RPMI8226 (cell line): ENCODE measurements around the gene STPG4.

Experiments used
- DNase-seq: peaks from one replicate; pipeline ENCODE4 v3.0.0-alpha.2; 2015

The STPG4 gene

DNA sequence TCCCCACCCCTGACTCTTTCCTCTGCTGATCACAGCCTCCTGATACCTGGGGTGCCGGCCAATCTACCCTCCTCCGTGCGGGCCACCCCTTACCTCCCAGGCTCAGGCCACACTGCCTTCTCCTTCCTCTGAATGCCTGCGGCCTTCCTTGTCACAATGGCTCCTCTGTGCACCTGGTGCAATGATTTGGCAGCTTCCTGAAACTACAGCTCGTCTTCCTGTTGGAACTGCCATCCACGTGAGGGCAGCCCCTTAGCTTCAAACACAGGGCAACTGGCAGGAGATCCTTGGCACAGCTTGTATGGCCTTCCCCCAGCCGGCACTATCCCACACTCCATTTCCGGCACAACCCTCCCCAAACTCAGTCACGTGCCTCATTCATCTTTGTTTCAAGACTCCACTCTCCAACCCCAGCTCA is 69.0 kb downstream of the STPG4 start:
- DNase-seq = no peak

DNA sequence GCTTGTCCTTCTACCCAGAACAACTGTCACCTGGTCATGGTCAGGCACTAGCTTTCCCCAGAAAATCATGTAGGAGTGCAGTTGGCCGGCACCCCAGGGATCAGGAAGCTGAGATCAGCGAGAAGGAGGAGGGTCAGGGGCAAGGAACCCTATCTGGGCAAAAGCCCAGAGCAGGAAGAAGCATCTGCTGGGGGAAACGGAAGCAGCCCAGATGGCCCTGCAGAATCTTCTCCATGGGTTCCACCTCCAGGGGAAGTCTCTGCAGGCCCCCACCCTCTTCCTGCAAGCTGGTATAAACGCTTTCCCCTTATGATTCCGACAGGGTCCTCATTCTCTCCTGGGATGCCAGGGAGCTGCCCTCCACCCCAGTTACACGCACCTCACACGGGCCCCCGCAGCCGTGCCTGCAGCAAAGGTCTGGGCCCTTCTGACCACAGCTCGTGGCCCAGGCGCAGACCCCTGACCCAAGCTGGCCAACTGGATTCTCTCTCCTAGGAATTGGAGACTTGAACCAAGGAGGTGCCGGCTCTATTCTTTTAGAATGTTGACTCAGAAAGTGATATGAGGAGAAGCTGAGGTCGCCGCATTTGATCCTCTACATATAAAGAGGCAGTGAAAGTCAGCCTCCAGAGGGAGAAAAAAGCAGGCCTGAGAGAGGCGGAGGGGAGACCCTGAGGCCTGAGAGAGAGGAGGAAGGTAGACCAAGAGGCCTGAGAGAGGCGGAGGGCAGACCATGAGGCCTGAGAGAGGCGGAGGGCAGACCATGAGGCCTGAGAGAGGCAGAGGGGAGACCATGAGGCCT is 71.0 kb downstream of the STPG4 start:
- no peak for DNase-seq

DNA sequence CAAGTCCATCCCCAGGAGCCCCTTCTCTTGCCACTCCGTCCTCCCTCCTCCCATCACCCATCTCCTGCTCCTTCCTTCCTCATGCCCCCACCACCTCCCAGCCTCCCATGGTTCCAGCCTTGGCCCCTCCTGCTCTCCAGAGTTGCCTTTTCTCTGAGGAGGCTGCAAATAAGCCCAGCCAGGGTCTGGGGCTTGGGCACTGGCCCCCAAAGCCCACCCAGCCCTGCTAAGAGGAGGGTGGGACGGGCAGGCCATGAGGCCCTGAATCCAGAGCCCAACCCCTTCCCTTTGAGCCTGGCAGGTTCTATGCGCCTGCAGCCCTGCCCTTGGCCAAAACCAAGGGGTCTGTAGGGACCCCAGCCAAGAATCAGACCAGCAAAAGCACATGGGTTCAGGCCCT is 71.6 kb downstream of the STPG4 start:
- no peak for DNase-seq

DNA sequence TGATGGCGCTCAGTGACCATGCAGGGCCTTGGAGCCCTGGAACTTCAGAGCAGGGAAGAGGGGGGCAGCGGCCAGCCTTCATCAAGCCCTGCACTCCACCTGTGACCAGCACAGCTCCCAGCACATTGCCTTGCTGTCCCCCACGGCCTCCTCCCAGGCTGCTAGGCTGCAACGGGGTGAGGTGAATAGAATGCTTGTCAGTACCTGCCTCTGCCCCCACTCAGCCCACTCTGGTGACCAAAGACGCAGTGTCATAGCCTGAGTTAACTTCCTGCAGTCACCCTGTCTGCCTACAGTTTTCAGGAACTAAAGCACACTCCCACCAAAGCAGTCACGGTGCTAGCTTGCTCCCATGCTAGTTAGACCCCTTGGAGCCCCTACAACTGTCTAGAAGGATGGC is 72.1 kb downstream of the STPG4 start:
- no peak for DNase-seq

DNA sequence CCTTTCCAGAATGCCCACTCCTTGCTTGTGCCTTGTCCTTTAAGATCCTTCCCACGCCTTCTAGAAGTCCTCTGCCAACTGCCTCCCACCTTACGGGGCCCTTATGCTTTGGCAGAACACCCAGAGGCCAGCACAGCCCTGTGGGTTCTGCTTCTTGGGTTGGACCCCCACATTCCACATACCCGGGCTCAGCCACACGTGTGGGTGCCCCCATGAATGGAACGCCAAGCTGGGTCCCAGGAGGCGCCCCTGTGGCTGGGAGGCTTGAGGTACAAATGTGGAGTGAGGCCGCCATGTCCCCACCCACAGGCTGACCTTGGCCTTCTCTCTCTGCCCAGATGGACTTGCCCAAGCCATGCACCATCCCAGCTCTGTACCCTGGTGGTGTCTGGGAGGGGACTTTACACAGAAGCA is 74.2 kb downstream of the STPG4 start:
- no peak for DNase-seq

DNA sequence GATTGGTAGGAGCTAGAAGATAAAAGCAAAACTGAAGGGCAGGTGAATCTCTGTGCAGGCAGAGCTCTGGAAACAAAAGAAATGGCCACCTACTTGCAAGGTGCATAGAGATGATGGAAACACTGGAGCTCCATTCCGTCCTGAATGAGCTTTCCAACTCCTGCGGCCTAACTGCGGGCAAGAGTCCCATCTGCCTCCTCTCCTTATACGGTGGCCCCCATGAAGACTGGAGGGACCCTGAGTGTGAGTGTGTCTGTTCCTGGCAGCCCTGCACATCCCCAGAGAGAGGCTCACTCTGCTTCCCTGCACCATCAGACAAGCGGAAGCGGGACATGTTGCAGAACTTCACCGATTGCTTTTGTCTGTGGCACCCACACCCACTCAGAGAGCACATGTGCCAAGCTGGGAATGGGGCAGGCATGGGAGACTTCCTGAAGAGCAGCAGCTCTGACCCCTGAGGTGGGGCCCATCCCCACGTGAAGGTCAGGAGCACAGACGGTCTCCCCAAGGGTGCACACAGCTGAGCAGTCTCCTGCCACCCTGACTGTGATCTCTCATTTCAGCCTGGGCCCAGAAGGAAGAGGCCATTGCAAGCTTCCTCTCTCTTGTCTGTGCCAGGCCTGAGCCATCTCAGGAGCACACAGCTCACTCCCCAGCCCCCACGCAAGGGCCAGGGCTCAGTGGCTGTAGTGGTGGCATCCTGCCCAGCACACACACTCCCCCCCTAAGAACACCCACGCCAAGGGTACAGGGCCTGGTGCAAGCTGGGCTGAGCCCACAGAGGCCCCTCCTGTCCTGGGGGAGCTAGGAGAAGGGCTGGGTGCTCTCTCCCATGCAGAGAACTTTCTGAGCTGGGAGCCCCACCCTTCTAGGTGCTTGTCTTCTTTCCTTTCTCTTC is 75.3 kb downstream of the STPG4 start:
- no peak for DNase-seq

DNA sequence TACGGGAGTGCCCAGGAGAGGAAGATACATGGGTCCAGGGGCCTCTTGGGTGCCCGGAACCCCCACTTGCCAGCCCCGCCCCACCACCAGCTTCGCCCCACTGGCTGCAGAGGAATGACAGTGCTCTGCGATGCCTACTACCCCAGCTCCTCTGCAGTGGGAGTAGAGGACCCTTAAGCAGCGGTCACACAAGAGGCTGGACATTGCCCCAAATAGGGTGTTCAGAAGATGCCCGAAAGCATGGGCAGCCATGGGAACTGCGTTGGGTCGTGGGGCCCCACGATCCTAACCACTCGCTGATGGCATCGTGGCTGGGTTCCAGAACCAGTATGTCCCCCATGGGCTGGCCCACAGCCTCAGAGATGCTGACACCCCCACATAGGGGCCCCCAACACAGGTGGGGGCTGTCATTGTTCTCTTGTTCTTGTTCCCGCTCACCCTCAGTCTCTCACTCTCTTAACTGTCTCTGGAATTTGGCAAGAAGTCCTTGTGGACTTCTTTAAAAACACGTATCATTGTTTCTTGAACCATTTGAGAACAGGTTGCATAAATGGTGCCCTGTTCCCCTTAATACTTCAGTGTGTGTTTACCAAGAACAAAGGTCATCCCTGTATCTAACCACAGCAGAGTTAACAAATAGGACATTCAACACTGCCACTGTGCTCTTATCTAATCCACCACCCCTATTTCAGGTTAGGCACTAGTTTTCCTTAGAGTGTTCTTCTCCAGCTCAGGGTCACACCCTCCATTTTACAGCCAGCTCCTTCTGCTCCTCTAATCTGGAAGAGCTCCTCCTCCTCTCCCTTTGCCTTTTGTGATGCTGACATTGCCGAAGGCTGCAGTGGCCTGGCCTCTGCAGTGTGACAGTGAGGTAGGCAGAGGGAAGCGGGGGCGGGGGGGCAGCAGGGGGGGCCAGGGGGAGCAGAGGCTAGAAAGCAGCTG is 76.3 kb downstream of the STPG4 start:
- DNase-seq = no peak

DNA sequence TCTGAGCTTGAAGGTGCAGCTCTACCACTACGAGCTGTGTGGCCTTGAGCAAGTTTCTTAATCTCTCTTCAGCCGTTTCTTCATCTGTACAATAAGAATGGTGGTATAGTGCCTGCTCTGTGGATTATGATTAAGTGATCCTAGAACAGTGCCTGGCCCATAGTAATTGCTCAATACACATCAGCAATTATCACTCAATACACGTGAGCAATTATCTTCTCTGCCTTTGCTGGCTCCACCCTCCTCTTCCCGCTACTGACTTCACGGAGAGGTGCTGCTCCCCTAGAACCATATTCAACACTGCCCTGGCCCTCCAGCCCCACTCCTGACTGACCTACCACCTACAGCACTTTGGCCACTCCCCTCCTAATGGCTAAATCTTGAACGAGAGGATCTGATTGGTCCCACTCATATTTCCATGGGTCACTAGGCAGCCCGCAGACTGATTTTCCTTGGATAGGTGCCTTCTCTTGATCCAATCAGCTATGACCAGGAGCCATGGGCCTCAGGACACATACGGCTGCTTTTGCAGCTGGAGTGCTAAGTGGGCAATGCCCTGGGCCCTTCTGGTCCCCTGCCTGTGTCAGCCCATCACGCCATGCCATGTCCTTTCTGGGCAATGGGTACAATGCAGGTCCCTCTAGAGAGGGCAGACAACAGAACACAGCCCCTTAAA is 77.5 kb downstream of the STPG4 start:
- DNase-seq = no peak

DNA sequence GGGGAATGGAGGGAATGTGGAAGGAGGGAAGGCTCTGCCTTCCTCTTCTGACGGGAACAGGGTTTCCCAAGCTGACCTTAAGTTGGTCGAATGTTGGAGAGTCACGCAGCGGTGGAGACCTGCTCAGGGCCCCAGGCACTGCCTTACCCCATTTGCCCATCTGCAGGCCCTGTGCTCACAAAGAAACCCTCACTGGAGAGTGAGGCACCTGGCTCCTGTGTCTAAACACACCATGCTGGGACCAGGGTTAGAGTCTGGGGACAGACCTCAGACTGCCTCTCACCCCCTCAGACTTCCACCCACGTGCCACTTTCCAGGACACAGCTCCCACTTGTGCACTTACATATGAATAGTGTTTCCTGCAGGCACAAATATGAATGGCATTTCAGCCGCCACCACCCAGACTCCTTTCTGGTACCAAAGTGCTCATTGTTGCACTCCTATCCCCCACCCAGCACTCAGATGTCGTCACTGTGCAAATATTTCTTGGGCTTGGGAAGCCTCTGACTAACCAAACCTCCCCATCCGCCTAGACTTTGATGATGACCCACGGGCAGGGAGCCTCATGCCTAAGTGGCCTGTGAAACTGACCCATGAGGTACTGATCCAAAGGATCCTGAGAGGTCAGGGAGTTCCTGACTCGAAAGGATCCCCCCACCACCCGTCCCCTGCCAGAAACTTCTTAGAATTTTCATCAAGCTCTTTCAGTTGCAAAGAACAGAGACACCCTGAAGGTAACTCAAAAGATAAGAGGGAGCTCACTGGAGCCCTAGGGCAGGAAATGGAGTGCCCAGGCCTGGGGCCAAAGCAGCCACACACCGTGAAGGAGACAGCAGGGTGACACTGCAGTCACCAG is 78.3 kb downstream of the STPG4 start:
- no peak for DNase-seq

DNA sequence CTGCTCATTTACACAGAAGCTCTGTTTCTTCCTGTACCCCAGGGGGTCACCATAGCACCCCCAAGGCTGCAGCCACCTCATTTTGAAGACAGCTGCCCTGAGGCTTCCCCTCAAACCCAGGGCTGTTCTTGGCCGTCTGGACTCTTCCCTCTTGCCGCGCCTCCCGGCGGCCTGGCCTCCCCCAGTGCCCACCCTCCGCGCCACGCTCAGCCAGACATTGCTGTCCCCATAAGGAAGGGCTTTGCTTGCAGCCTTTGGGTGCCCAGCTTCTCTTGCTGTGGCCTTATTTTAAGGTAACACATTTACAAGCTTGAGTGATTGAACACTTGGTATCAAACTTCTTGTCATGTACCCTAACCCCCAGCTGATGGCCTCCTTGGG is 79.0 kb downstream of the STPG4 start:
- DNase-seq = no peak

DNA sequence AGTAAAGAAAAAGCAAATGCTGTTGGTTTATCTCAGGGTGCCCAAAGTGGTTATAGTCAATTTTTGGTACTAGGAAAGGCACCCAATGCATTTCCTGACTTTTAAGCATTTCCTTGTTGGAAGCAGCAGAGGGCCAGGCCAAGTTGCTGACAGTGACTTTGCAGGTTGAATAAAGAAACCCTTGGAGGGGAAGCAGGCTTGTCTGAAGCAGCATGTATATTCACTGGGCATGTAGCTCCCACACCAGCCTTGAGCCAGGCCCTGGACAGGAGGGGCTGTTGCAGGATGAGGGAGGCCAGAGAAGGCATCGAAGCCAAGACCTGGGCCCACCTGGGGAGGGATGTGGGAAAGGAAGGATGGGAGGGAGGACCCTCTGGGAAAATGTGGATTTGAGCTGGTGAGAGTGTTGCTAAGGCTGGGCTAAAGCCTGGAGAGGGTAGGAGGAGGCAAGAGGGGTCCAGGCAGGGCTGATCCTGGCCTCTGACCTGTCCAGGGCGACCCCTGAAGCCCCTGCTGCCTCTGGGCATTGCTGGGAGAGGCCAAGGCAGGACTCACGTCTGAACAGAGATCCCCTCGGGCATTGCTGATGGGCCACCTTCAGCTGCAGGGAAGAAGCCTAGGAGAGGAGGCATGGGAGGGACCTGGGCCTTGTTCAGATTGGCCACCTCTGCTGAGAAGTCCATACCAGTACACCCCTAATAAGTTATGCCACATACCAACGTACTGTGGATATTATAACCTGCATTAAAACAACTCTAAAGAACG is 79.6 kb downstream of the STPG4 start:
- DNase-seq = no peak

DNA sequence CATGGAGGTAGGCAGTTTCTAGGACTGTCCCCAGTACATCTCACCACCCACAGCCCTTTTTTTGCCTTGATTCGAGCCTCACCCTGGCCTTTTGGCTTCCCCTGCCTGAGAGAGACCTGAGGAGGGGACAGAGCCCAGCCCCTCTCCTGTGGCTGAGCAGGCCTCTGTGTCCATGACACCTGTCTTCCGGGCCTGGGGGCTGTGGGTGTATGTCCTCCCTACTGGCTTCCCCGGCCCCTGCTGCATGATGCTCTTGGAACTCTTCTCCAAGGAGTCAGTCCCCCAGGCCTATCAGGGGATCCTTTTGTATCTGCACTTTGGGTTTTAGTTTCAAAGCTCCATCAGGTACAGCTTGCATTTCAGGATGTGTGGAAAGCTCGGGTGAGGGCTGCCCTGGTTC is 80.4 kb downstream of the STPG4 start:
- DNase-seq = no peak

DNA sequence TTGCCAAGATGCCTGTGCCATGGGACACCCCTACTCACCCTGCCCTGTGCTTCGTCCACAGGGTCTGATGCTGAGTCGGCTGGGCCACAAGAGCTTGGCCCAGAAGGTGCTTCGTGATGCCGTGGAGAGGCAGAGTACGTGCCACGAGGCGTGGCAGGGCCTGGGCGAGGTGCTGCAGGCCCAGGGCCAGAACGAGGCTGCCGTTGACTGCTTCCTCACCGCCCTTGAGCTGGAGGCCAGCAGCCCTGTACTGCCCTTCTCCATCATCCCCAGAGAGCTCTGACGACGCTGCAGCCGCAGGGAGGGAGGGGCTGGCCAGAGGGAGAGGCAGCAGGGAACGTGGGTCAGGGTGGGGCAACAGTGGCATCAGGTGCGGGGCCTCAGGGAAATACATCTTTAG is 81.5 kb downstream of the STPG4 start:
- no peak for DNase-seq

DNA sequence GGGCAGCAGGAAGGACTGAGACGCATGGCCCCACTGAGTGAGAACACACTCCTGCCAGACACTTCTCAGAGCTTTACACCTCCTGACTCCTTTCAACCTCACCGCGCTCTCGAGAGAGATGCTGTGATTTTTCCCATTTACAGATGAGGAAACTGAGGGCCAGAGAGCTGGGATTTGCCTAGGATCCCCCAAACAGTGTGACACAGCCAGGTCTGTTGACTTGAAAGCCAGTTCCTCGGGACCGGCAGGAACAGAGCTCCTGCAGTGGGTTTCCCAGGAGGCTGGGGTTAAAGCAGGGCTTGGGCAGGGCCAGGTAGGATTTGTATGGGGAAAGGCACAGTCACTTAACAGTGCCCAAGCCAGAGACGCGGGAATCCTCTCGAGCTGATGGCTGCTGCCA is 81.9 kb downstream of the STPG4 start:
- no peak for DNase-seq

DNA sequence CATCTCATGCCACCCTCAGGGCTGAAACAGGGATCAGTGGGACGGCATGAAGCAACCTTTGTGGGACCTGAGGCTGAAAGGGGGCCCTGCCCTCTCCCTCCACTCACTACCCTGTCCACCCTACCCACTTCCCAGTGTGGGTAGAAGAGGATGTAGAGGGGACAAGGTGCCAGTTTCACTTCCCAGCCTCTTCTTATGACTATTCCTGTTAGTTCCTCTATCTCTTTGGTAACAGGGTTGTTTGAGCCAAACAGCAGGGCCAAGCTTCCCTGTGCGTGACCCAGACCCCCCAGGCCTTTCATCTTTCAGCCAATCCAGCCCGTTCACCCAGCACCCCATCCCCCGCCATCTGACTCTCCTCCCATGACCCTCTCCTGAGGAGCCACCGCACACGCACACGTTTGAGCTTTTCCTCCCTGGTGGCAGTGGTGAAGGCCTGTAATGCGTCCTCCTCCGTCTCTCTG is 82.3 kb downstream of the STPG4 start:
- no peak for DNase-seq

DNA sequence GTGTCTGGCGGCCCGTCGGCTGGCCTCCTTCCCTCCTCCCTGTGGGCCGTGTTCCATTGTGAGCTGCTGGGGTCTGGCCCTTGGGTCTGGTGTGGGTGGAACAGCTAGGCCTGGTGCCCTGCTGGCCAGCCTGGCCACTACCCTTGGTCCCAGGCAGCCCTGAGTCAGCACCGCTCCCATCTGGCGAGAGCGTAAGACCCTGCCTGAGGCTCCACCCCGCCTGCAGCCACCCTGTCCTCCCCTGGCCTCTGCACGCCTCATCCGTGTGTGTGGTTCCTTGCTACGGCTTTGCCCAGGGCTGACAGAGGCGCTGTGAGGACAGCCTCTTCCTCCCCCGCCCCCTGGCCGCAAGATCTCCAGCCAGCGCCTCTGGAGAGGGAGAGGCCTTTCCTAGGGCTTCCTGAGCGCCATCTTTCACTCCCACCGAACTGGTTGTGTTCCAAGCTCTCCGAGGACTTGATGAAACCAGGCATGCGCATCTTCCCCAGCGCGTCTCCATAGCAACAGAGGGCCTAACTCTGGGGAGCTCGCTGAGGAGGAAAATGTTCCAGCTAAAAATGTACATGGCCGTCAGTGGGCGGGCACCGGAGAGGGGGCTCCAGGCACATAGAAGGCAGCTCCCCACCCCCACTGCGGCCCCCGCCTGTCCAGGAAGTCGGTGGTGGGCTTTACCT is 83.0 kb downstream of the STPG4 start:
- DNase-seq = no peak

DNA sequence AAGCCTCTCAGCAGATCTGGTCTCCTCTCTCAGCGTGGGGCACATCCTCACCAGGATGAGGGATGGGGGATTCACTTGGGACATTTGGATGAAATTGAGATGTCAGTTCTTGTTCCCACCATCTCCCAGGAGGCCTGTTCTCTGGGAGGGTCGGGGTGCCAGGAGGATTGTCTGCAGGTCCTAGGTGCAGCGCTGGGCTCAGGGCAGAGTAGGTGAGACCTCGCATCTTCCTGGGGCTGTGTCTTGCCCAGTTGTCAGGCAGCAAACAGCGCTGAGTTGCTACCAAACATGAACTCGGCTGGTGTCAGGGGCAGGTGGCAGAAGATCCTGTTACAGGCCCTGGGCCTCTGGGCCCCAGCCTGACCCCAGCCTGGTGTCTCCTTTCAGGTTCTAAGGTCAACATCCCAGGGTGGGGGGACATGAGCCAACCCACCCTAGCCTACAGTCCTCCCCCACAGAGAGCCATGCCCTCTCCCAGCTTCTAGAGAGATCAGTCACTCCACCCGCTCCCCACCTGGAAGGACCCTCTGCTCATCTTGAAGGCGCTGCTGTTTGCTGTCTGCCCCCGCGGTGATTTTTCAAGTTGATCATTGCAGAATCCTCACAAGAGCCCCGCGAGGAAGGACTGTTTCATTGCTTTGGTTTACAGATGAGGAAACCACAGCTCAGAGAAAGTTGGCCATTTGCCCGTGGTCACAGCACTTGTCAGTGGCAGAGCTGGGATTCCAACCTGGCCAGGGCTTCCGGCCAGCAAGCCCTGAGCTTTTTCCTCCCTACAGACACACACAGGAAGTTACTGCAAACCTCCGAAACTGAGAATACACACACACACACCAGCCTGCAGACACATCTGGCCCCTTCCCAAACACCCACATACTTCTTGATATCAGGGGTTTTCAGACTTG is 83.9 kb downstream of the STPG4 start:
- peak; percentile 99 for DNase-seq

DNA sequence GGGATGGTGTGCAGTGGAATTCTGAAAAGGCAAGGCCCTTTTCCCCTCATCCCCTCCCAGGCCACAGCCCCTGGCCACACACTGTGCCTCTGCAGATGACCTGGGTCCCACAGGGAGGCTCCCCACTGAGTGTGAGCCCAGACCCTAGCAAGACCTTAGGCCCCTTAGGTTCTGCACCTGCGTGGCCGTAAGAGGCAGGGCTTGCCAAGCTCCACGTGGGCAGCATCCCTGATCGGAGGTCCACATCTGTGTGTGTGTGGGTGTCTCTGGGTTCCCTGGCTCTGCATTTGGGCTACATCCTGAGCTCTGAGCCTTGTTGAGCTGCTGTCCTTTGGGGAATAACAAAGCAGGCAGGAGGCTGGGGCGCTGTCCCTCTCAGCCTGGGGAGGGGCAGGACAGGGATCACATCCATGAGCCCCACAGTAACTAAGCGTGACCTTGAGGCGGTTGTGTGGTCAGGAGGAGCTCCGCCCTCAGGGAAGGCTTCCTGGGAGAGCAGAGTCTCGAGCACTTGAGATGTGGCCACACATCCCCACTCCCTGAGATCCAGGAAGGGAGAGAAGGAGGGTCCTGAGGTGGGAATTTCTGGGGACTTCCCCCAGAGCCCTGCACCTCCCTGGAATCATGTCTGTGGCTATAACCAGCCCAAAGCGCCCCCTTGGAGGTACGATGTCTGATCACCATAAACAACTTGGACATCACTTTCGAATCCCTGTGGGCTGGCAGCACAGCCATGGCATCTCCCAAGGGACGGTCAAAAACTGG is 84.8 kb downstream of the STPG4 start:
- no peak for DNase-seq
